B cell (primary cell): ENCODE measurements around the gene MED12L. TPM values are rescaled to one million over a fixed set of nuclear protein-coding genes. Genes with fewer than 3 reads are reported as not detected.
A peak's percentile ranks its signal among the peaks of the same experiment; 100 is the strongest.

Experiments
- ATAC-seq: fragments of 200-7000 bp; cut with Tn5 transposase; one replicate; pipeline ENCODE4 v1.10.0; 2021; ENCODE audit warnings: low read depth, mild to moderate bottlenecking, moderate number of reproducible peaks, moderate library complexity
- CTCF ChIA-PET: fragments of 350-600 bp; sonication (Branson Sonifier 250); formaldehyde crosslinking; loops from one replicate; lab custom pipeline; 2021; ENCODE audit warnings: antibody characterized with exemption, inconsistent platforms; lab: Charles Lee
- POLR2A ChIA-PET: fragments of 350-600 bp; sonication (Branson Sonifier 250); formaldehyde crosslinking; loops from one replicate; lab custom pipeline; 2021; ENCODE audit warnings: antibody characterized with exemption; lab: Charles Lee
- DNase-seq: peaks from one replicate; pipeline ENCODE4 v3.0.0; 2013
- H2AFZ ChIP-seq: 2 replicates; pipeline ENCODE4 v1.6.1; 2012; ENCODE audit warnings: mild to moderate bottlenecking, low read depth, low read length; ENCODE audit not compliant: insufficient read depth, poor library complexity, severe bottlenecking
- H3K27ac ChIP-seq, 2 donors: 1 replicate in 1 of 2; 2 replicates in 1 of 2; pipeline ENCODE4 v1.5.1; 2012 to 2013; ENCODE audit warnings: low read length in 2 of 2, mild to moderate bottlenecking in 2 of 2, moderate library complexity in 1 of 2
- H3K27me3 ChIP-seq, 4 experiments: fragments of 200-600 bp in 1 of 4; sonication (generic) in 1 of 4; replicated peaks in 1 of 4; 1 replicate in 2 of 4; 2 replicates in 2 of 4; pipeline versions ENCODE4 v1.6.1 to v1.7.0; 2013 to 2016; ENCODE audit warnings: low read length in 3 of 4, mild to moderate bottlenecking in 2 of 4, mixed read lengths in 1 of 4, moderate library complexity in 1 of 4; ENCODE audit not compliant: insufficient read depth in 4 of 4, control insufficient read depth in 3 of 4; ENCODE audit errors: control extremely low read depth in 1 of 4
- H3K36me3 ChIP-seq, 2 experiments: replicated peaks in 1 of 2; 1 replicate in 1 of 2; 2 replicates in 1 of 2; pipeline versions ENCODE4 v1.6.1 to v1.7.1; 2013; ENCODE audit warnings: low read length in 1 of 2; ENCODE audit not compliant: insufficient read depth in 2 of 2, control insufficient read depth in 1 of 2; ENCODE audit errors: control extremely low read depth in 1 of 2, extremely low read depth in 1 of 2
- H3K4me1 ChIP-seq, 2 donors: fragments of 200-600 bp in 1 of 2; sonication (generic) in 1 of 2; 1 replicate in 1 of 2; 2 replicates in 1 of 2; pipeline versions ENCODE4 v1.5.1 to v1.6.1; 2013 to 2017; ENCODE audit warnings: low read length in 2 of 2; ENCODE audit not compliant: control insufficient read depth in 2 of 2, insufficient read depth in 2 of 2
- H3K4me2 ChIP-seq: replicated peaks from 2 replicates; pipeline ENCODE3; 2012; ENCODE audit warnings: mild to moderate bottlenecking, low read depth, low read length; ENCODE audit not compliant: poor library complexity, severe bottlenecking
- H3K4me3 ChIP-seq, 5 experiments: fragments of 200-600 bp in 1 of 5; sonication (generic) in 1 of 5; 1 replicate in 3 of 5; 2 replicates in 2 of 5; pipeline versions ENCODE4 v1.5.1 to v1.7.0; 2011 to 2016; ENCODE audit warnings: low read length in 4 of 5, mild to moderate bottlenecking in 4 of 5, low read depth in 2 of 5, control low read depth in 1 of 5, moderate library complexity in 1 of 5; ENCODE audit not compliant: insufficient read depth in 1 of 5; ENCODE audit errors: control extremely low read depth in 1 of 5, extremely low read depth in 1 of 5
- H3K79me2 ChIP-seq: fragments of 200-600 bp; sonication (generic); one replicate; pipeline ENCODE4 v1.6.0; 2016; ENCODE audit warnings: low read length; ENCODE audit not compliant: control insufficient read depth, insufficient read depth
- H3K9ac ChIP-seq: fragments of 200-600 bp; sonication (generic); 2 replicates; pipeline ENCODE4 v1.6.1; 2017; ENCODE audit warnings: mild to moderate bottlenecking, low read length, moderate library complexity
- H3K9me3 ChIP-seq, 3 donors: one replicate each; pipeline versions ENCODE4 v1.6.1 to v1.7.1; 2013; ENCODE audit warnings: low read length in 2 of 3; ENCODE audit not compliant: control insufficient read depth in 2 of 3, insufficient read depth in 1 of 3; ENCODE audit errors: control extremely low read depth in 1 of 3
- H4K20me1 ChIP-seq: 2 replicates; pipeline ENCODE4 v1.6.0; 2012; ENCODE audit warnings: mild to moderate bottlenecking, low read length; ENCODE audit not compliant: insufficient read depth, control insufficient read depth, poor library complexity, severe bottlenecking
- H3K27ac Mint-ChIP-seq: one replicate; pipeline ENCODE4 v1.8.0; 2021; ENCODE audit warnings: mixed read lengths
- H3K27me3 Mint-ChIP-seq: one replicate; pipeline ENCODE4 v1.8.0; 2021; ENCODE audit warnings: mixed read lengths
- H3K4me1 Mint-ChIP-seq: one replicate; pipeline ENCODE4 v1.8.0; 2021; ENCODE audit warnings: mixed read lengths
- H3K4me3 Mint-ChIP-seq: one replicate; pipeline ENCODE4 v1.8.0; 2021; ENCODE audit warnings: mixed read lengths
- H3K9me3 Mint-ChIP-seq: one replicate; pipeline ENCODE4 v1.8.0; 2022; ENCODE audit warnings: mixed read lengths; ENCODE audit not compliant: insufficient read depth
- EZH2 ChIP-seq: IDR thresholded peaks from 2 replicates; pipeline ENCODE4 v1.6.1; 2012; ENCODE audit warnings: borderline replicate concordance, low read depth, mild to moderate bottlenecking, moderate library complexity, low read length; ENCODE audit not compliant: insufficient read depth, poor library complexity, severe bottlenecking
- WGBS: methylation state at CpG from one replicate; pipeline ENCODE4 v1.1.5; 2013; ENCODE audit warnings: missing lambda C conversion rate; ENCODE audit not compliant: insufficient coverage; 5-methylcytosine and 5-hydroxymethylcytosine counted together
- intact Hi-C: fragments of 100-400 bp; cut with micrococcal nuclease; formaldehyde crosslinking; loops from one replicate; pipeline ENCODE4 v1.10.0; 2022
- polyA plus RNA-seq: library from polyadenylated mRNA; depleted of rRNA; stranded (reverse); fragments of >200 nt; gene quantifications from 2 replicates; pipeline ENCODE4 v1.2.3, GENCODE V29; 2012
- total RNA-seq, 2 donors: library from RNA; stranded (reverse); fragments of 120-200 nt in 1 of 2; gene quantifications; 1 replicate in 1 of 2; 2 replicates in 1 of 2; pipeline versions ENCODE4 v1.2.3 to v1.2.4, GENCODE V29; 2013 to 2022
- TF ChIP-seq, protein P1 (sequence below): fragments of 200-600 bp; IDR thresholded peaks from one replicate; pipeline ENCODE4 v1.8.0; 2022; ENCODE audit warnings: antibody characterized with exemption, mild to moderate bottlenecking

MED12L gene
- total and polyA plus RNA-seq, 2 donors (not counting 1 experiment from before 2014, with no cell fraction given) = 0.07 to 0.30 TPM

GRCh38 chr3:151377768-151378385 is 292.4 kb downstream of the MED12L start:
- Histone ChIP-seq H4K20me1 (no peaks in the 10 kb centered on the region), H3K27ac (peak overlapping the region in 1 of 2 donors; percentile 7), H3K79me2 (no peaks in the 10 kb centered on the region), H3K4me3 (peak overlapping the region in 2 of 5 experiments; percentile 28 to 33), H3K36me3 (no peaks in the 10 kb centered on the region), H3K4me2 (peak overlapping the region; percentile 10), H3K4me1 (peaks cover 14 to 15% of the 10 kb centered on the region in 2 donors), H3K9ac (no peak overlapping the region), H2AFZ (peak overlapping the region; percentile 25), H3K27me3 (no peaks in the 10 kb centered on the region), H3K9me3 (no peaks in the 10 kb centered on the region)
- H3K4me1 Mint-ChIP-seq = peaks cover 36% of the 10 kb centered on the region
- no peak for DNase-seq
- intact Hi-C loops = loop anchor here (2.0 kb wide), 3 partner anchors 13 to 91 kb away; no protein-coding TSS in a partner anchor
- no peaks in the 10 kb centered on the region for H3K9me3 Mint-ChIP-seq
- no peak for ATAC-seq
- H3K27me3 Mint-ChIP-seq = no peaks in the 10 kb centered on the region
- peak overlapping the region; percentile 97 for H3K27ac Mint-ChIP-seq
- TF ChIP-seq EZH2 = no peak
- TF ChIP-seq, protein P1, sequence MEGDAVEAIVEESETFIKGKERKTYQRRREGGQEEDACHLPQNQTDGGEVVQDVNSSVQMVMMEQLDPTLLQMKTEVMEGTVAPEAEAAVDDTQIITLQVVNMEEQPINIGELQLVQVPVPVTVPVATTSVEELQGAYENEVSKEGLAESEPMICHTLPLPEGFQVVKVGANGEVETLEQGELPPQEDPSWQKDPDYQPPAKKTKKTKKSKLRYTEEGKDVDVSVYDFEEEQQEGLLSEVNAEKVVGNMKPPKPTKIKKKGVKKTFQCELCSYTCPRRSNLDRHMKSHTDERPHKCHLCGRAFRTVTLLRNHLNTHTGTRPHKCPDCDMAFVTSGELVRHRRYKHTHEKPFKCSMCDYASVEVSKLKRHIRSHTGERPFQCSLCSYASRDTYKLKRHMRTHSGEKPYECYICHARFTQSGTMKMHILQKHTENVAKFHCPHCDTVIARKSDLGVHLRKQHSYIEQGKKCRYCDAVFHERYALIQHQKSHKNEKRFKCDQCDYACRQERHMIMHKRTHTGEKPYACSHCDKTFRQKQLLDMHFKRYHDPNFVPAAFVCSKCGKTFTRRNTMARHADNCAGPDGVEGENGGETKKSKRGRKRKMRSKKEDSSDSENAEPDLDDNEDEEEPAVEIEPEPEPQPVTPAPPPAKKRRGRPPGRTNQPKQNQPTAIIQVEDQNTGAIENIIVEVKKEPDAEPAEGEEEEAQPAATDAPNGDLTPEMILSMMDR = no peak
- ChIA-PET POLR2A (interaction anchor here (1.2 kb wide), 1 partner anchor 19 kb away, joined by 3 read pairs; no protein-coding TSS in a partner anchor), CTCF (interaction anchor here (1.9 to 4.6 kb wide), 2 partner anchors 11 to 50 kb away, joined by 6 to 26 read pairs; no protein-coding TSS in a partner anchor)
- H3K4me3 Mint-ChIP-seq = peak overlapping the region; percentile 91
- 84% methylated on average over 4 of the region's 8 CpGs for WGBS
